BLaER1 (cell line): Measurements from ENCODE around the gene CLDN16.

Experiments
- H3K27ac ChIP-seq: shearing (Covaris generic); formaldehyde crosslinking; 2 replicates; pipeline ENCODE4 v1.8.1; 2022
- H3K27me3 ChIP-seq: shearing (Covaris generic); formaldehyde crosslinking; 2 replicates; pipeline ENCODE4 v1.8.1; 2022
- H3K36me3 ChIP-seq: shearing (Covaris generic); formaldehyde crosslinking; 2 replicates; pipeline ENCODE4 v1.8.1; 2022
- H3K4me1 ChIP-seq: shearing (Covaris generic); formaldehyde crosslinking; 2 replicates; pipeline ENCODE4 v1.8.1; 2022
- H3K4me2 ChIP-seq: shearing (Covaris generic); formaldehyde crosslinking; 2 replicates; pipeline ENCODE4 v1.8.1; 2022
- H3K4me3 ChIP-seq: shearing (Covaris generic); formaldehyde crosslinking; 2 replicates; pipeline ENCODE4 v1.8.1; 2022
- H3K9ac ChIP-seq: shearing (Covaris generic); formaldehyde crosslinking; 2 replicates; pipeline ENCODE4 v1.8.1; 2022
- H3K9me3 ChIP-seq: shearing (Covaris generic); formaldehyde crosslinking; 2 replicates; pipeline ENCODE4 v1.8.1; 2022
- H4K20me1 ChIP-seq: shearing (Covaris generic); formaldehyde crosslinking; 2 replicates; pipeline ENCODE4 v1.8.1; 2022
- Cebpa-rat ChIP-seq: shearing (Covaris generic); IDR thresholded peaks from 2 replicates; pipeline ENCODE4 v1.8.1; 2022

Gene CLDN16

DNA sequence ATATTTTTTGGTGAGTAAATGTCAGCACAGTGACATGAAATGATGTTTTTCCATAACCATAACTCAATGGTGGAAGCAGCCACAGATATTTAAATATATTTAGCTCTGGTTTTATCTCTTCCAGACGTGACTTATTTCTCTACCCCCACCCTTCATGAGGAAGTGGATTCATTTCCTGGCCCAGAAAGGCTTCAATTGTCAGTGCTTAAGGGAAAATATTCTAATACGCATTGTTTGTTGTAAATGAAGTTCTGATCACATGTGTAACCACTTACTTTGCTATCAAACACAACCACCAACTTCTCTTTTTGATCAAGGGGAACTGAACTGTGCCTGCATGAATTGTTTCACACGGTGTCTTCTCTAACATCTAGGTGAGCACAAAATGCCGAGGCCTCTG is 14.0 kb downstream of the CLDN16 start:
- Histone ChIP-seq H3K27me3 (no peaks in the 10 kb centered on the region), H3K9me3 (no peaks in the 10 kb centered on the region), H3K36me3 (no peaks in the 10 kb centered on the region), H4K20me1 (no peaks in the 10 kb centered on the region), H3K4me1 (peaks cover 7% of the 10 kb centered on the region), H3K4me2 (0 out of 2 replicates have a peak overlapping the region, but pooled peaks have one; percentile 12), H3K4me3 (no peak overlapping the region), H3K27ac (no peak overlapping the region), H3K9ac (no peak overlapping the region)
- TF ChIP-seq Cebpa-rat = no peak

DNA sequence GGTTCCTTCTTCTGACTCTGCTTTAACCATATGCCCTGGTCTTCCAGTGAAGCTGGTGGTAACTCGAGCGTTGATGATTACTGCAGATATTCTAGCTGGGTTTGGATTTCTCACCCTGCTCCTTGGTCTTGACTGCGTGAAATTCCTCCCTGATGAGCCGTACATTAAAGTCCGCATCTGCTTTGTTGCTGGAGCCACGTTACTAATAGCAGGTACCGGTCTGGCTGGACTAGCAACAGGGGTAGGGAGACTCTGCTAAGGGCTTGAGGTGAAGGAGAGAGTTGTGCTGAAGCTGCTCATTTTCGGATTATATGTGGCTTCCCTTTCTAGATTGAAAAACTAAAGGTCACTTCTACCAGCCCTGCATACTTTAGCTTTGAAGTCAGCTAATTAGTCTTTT is 16.8 kb downstream of the CLDN16 start:
- no peaks in the 10 kb centered on the region for H3K27me3 ChIP-seq
- H3K4me3 ChIP-seq = no peak overlapping the region
- no peak overlapping the region for H3K4me2 ChIP-seq
- TF ChIP-seq Cebpa-rat = no peak
- no peaks in the 10 kb centered on the region for H3K36me3 ChIP-seq
- H3K4me1 ChIP-seq = peaks cover 7% of the 10 kb centered on the region
- no peaks in the 10 kb centered on the region for H4K20me1 ChIP-seq
- H3K27ac ChIP-seq = no peak overlapping the region
- H3K9ac ChIP-seq = no peak overlapping the region
- H3K9me3 ChIP-seq = no peaks in the 10 kb centered on the region

DNA sequence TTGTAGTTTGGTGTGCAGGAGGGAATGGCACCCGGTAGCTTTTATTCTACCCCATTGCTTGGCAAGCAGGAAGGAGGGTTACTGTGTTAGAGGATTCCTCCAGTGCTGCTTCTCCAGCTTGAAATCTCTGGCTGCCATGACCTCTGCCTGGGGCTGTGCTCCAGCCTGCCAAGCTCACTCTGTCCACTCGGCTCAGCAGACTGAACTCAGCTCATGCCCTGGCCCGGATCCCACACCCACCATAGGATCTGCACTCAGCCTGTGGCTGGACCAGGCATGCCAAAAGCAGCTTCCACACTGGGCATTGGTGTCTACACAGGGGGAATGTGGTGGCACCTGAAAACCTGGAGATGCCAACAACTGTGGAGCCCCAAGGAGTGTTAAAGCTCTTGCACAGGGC is 26.3 kb downstream of the CLDN16 start:
- Histone ChIP-seq H3K4me3 (no peak overlapping the region), H3K9me3 (peaks cover 30% of the 10 kb centered on the region), H3K4me1 (no peaks in the 10 kb centered on the region), H3K27ac (no peak overlapping the region), H3K9ac (no peak overlapping the region), H3K36me3 (no peaks in the 10 kb centered on the region), H3K27me3 (no peaks in the 10 kb centered on the region), H4K20me1 (no peaks in the 10 kb centered on the region), H3K4me2 (no peak overlapping the region)
- no peak for TF ChIP-seq Cebpa-rat

DNA sequence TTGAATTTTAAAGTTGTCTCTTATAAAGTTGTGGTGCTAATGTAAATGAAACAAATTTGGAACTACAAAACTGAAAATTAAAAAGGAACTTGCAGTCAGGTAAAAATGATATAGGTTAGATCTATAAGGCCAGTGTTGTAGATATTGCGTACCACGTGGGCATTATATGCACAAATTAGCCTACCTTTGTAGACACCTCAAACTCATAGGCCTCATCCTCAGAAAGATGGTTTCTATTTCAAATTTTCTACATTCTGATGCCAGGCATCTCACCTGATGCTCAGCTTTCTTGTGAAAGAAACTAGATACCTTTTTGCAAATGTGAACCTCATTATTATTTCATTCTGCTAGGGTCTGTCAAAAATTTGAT is 36.1 kb downstream of the CLDN16 start:
- Histone ChIP-seq H3K4me2 (no peak overlapping the region), H3K9me3 (no peaks in the 10 kb centered on the region), H3K4me1 (no peaks in the 10 kb centered on the region), H3K4me3 (no peak overlapping the region), H3K9ac (no peak overlapping the region), H4K20me1 (no peaks in the 10 kb centered on the region), H3K27ac (no peak overlapping the region), H3K27me3 (no peaks in the 10 kb centered on the region), H3K36me3 (no peaks in the 10 kb centered on the region)
- no peak for TF ChIP-seq Cebpa-rat

DNA sequence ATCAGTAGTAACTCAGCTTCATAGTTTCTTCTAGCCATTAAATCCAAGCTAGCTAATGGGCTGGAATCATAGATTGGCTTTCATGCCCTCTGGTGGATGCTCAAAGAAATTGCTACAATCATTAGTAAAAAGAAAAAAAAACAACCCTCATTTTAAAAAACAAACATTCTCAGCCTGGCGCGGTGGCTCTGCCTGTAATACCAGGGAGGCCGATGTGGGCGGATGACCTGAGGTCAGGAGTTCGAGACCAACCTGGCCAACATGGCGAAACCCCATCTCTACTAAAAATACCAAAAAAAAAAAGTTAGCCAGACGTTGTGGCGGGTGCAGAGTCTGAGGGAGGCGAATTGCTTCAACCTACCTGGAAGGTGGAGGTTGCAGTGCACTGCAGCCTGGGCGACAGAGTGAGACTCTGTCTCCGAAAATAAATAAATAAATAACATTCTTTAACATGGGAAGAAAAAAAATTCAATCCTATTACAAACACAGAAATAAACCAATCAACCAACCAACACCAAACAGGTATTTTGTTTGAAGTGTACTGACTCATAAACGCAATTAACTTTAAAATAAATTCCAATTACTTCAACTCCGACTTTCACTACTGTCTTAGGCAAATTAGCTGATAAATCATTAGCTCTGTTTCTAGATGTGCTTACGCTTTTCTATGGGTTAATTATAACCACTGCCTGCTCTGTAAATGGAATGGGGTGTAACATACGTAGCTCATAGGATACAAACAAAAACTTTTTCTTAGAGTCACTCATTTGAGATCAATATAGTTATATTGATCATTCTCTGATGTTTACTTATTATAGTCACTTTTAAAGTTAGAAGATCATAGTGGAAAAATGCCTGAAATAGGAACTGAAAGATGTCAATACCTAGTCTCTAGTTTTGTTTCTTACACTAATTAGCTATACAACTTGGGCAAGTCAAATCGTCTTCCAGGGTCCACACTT is 36.8 kb downstream of the CLDN16 start:
- H3K4me2 ChIP-seq = no peak overlapping the region
- no peaks in the 10 kb centered on the region for H3K9me3 ChIP-seq
- H4K20me1 ChIP-seq = no peaks in the 10 kb centered on the region
- no peak for TF ChIP-seq Cebpa-rat
- no peak overlapping the region for H3K9ac ChIP-seq
- H3K36me3 ChIP-seq = no peaks in the 10 kb centered on the region
- no peak overlapping the region for H3K4me3 ChIP-seq
- no peak overlapping the region for H3K27ac ChIP-seq
- no peaks in the 10 kb centered on the region for H3K4me1 ChIP-seq
- H3K27me3 ChIP-seq = no peaks in the 10 kb centered on the region

DNA sequence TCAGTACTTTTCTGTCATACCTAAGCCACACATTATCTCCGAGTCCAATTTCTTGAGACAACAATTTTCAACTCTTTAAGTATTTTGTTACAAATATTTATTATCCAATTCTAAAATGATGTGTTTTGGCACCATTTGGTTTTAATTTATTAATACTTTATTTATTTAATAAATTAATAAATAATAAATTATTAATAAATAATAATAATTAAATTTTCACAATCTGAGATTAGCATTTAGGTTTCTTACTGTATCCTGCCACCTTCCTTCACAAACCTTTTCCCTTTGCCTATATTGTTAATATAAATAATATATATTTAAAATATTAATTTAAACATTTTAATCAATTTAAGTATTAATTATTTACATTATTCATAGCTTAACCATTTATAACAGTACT is 37.9 kb downstream of the CLDN16 start:
- Histone ChIP-seq H3K4me2 (no peak overlapping the region), H3K4me1 (no peaks in the 10 kb centered on the region), H3K27me3 (no peaks in the 10 kb centered on the region), H3K36me3 (no peaks in the 10 kb centered on the region), H3K27ac (no peak overlapping the region), H3K4me3 (no peak overlapping the region), H3K9me3 (no peaks in the 10 kb centered on the region), H4K20me1 (no peaks in the 10 kb centered on the region), H3K9ac (no peak overlapping the region)
- no peak for TF ChIP-seq Cebpa-rat

DNA sequence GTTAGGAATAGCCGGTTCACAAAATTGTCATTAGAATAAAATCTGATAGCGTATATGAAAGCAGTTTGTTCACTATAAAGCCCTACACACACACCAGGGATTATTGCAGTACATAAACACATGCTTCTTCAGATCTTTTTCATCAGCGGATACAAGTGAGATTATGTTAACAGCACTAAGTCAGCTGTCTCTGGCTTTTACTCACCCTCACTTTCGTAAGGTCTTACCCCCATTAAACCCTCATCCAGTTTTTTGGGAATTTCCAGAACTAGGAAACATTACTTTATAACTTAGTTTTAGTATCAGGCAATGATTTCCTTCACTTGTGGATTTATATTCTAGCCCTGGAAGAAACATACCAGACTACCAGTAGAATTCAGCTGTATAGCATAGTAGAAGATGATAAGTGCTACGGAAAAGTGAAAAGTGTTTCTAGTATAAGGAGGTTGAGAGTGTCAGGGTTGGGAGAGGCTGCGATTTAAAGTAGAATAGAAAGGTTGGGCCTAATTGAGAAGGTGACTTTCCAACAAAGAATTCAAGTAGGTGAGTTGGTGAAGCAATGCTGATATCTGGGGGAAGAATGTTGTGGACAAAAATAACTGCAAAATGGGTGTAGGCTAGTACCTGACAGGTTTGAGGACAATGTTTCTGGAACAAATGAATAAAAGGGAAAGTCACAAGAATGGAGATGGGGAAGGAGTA is 39.0 kb downstream of the CLDN16 start:
- no peak overlapping the region for H3K9ac ChIP-seq
- H3K27me3 ChIP-seq = no peaks in the 10 kb centered on the region
- H3K9me3 ChIP-seq = no peaks in the 10 kb centered on the region

DNA sequence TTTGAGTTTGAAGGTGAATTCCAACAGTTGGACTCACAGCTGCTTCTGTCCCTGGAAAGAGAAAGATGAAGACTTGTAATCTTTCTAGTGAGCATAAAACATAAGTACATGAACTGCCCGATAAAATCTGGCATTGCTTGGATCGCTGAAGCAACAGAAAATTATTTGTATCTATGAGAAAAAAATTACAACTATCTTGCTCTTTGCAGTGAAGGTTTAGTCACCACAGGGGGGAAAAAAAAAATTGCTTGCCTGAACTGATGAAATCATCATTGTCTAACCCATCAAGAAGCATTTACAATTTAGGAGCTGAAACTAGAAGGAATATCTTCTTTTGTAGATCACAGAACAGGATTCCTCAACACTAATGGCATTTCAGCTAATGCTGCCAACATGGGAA is 41.7 kb downstream of the CLDN16 start:
- H3K9ac ChIP-seq = no peak overlapping the region
- H4K20me1 ChIP-seq = no peaks in the 10 kb centered on the region
- H3K36me3 ChIP-seq = no peaks in the 10 kb centered on the region
- no peak overlapping the region for H3K4me3 ChIP-seq
- no peaks in the 10 kb centered on the region for H3K27me3 ChIP-seq
- H3K9me3 ChIP-seq = 0 out of 2 replicates have a peak, but pooled peaks cover 7% of the 10 kb centered on the region
- no peak for TF ChIP-seq Cebpa-rat
- no peak overlapping the region for H3K4me2 ChIP-seq
- no peaks in the 10 kb centered on the region for H3K4me1 ChIP-seq
- H3K27ac ChIP-seq = no peak overlapping the region

More for the DNA sequence above, 39.0 kb downstream of the CLDN16 start:
- no peak overlapping the region for H3K27ac ChIP-seq
- H3K4me3 ChIP-seq = no peak overlapping the region
- no peak overlapping the region for H3K4me2 ChIP-seq
- no peak for TF ChIP-seq Cebpa-rat
- H3K36me3 ChIP-seq = no peaks in the 10 kb centered on the region
- H4K20me1 ChIP-seq = no peaks in the 10 kb centered on the region
- no peaks in the 10 kb centered on the region for H3K4me1 ChIP-seq

DNA sequence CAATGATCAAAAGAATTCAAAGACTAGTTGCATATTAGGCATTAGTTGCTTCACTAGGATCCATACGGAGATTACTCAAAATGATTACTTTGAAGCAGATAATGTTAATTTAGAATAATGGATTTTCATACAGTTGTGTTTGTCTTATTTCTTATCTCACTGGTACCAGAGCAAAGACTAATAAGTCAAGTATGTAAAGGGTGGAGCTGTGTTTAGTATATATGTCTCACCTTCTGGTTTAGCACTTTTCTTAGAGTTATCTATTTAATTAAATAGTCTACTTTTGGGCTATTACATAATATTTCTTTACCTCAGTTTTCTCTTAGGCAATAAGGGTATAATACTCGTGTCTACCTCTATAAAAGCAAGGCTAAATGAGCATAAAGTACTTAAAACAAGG is 42.9 kb downstream of the CLDN16 start:
- H3K4me3 ChIP-seq = no peak overlapping the region
- H3K27ac ChIP-seq = no peak overlapping the region
- no peaks in the 10 kb centered on the region for H3K27me3 ChIP-seq
- H3K4me2 ChIP-seq = no peak overlapping the region
- H4K20me1 ChIP-seq = no peaks in the 10 kb centered on the region
- no peak for TF ChIP-seq Cebpa-rat
- 0 out of 2 replicates have a peak, but pooled peaks cover 7% of the 10 kb centered on the region for H3K9me3 ChIP-seq
- no peaks in the 10 kb centered on the region for H3K36me3 ChIP-seq
- no peak overlapping the region for H3K9ac ChIP-seq
- no peaks in the 10 kb centered on the region for H3K4me1 ChIP-seq

DNA sequence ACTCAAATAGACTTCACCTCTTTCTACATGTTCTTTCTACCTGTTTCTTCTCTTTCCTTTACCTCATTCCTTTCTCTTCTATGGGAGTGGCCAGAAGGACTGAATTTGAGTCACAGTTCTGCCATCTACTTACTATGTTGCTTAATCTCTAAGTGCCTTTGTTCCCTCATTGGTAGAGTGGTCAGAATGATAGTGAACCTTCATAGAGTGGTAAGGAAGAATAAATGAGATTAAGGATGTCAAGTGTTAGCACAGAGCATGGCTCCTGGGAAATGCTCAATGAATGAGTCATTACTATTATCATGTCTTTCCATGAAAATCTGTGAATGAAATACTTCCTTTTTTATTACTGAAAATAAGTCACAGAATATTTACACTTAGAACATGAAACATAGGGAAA is 44.3 kb downstream of the CLDN16 start:
- H3K36me3 ChIP-seq = no peaks in the 10 kb centered on the region

More for the DNA sequence above, 44.3 kb downstream of the CLDN16 start:
- H3K4me3 ChIP-seq = no peak overlapping the region
- no peaks in the 10 kb centered on the region for H3K27me3 ChIP-seq
- H3K4me2 ChIP-seq = no peak overlapping the region
- no peaks in the 10 kb centered on the region for H4K20me1 ChIP-seq
- TF ChIP-seq Cebpa-rat = no peak
- H3K4me1 ChIP-seq = no peaks in the 10 kb centered on the region
- 0 out of 2 replicates have a peak, but pooled peaks cover 7% of the 10 kb centered on the region for H3K9me3 ChIP-seq
- no peak overlapping the region for H3K27ac ChIP-seq
- H3K9ac ChIP-seq = no peak overlapping the region
